ENCODE measurements around the gene C16orf87. TPM values are rescaled to one million over a fixed set of nuclear protein-coding genes. Genes with fewer than 3 reads are reported as not detected.

The C16orf87 gene
- total RNA-seq, 2 experiments from 2014 or later, result 16.5 to 17.9 TPM

- H3K27ac Mint-ChIP-seq, result peak overlapping the region; percentile 94
- no peak for DNase-seq
- peaks cover 16% of the 10 kb centered on the region for H3K36me3 Mint-ChIP-seq
- H3K27me3 Mint-ChIP-seq, result no peaks in the 10 kb centered on the region
- H3K9me3 Mint-ChIP-seq, result peaks cover 4% of the 10 kb centered on the region
- peak overlapping the region; percentile 92 for H3K4me3 Mint-ChIP-seq
- peaks cover 31% of the 10 kb centered on the region for H3K4me1 Mint-ChIP-seq
These were observed 2.0 kb downstream of the C16orf87 start for GRCh38 chr16:46828943-46829342.

GRCh38 chr16:46828292-46828691 is 2.7 kb downstream of the C16orf87 start:
- H3K9me3 Mint-ChIP-seq, result peaks cover 4% of the 10 kb centered on the region
- no peak for DNase-seq
- no peak overlapping the region for H3K4me3 Mint-ChIP-seq
- H3K27me3 Mint-ChIP-seq, result no peaks in the 10 kb centered on the region
- H3K36me3 Mint-ChIP-seq, result peaks cover 20% of the 10 kb centered on the region
- peaks cover 31% of the 10 kb centered on the region for H3K4me1 Mint-ChIP-seq
- H3K27ac Mint-ChIP-seq, result no peak overlapping the region

- H3K36me3 Mint-ChIP-seq, result peaks cover 20% of the 10 kb centered on the region
- H3K4me1 Mint-ChIP-seq, result peaks cover 31% of the 10 kb centered on the region
- H3K9me3 Mint-ChIP-seq, result peaks cover 4% of the 10 kb centered on the region
- DNase-seq, result no peak
- no peak overlapping the region for H3K4me3 Mint-ChIP-seq
- no peaks in the 10 kb centered on the region for H3K27me3 Mint-ChIP-seq
- peak overlapping the region; percentile 4 for H3K27ac Mint-ChIP-seq
These were observed 4.3 kb downstream of the C16orf87 start for GRCh38 chr16:46826631-46827030.

- DNase-seq, result no peak
- Mint-ChIP-seq H3K36me3 (peaks cover 11% of the 10 kb centered on the region), H3K9me3 (no peaks in the 10 kb centered on the region), H3K27me3 (no peaks in the 10 kb centered on the region), H3K4me1 (peaks cover 18% of the 10 kb centered on the region), H3K27ac (no peak overlapping the region), H3K4me3 (no peak overlapping the region)
These were observed 8.7 kb downstream of the C16orf87 start for GRCh38 chr16:46822270-46822669.

- H3K4me1 Mint-ChIP-seq, result peaks cover 22% of the 10 kb centered on the region
- no peak overlapping the region for H3K27ac Mint-ChIP-seq
- peaks cover 12% of the 10 kb centered on the region for H3K9me3 Mint-ChIP-seq
- H3K4me3 Mint-ChIP-seq, result no peak overlapping the region
- no peaks in the 10 kb centered on the region for H3K27me3 Mint-ChIP-seq
- peaks cover 41% of the 10 kb centered on the region for H3K36me3 Mint-ChIP-seq
- DNase-seq, result no peak
These were observed 13.0 kb downstream of the C16orf87 start for GRCh38 chr16:46817961-46818360.

- H3K27ac Mint-ChIP-seq, result no peak overlapping the region
These were observed 16.2 kb downstream of the C16orf87 start for GRCh38 chr16:46814790-46815189.

GRCh38 chr16:46813611-46814010 is 17.4 kb downstream of the C16orf87 start:
- Mint-ChIP-seq H3K36me3 (peaks cover 41% of the 10 kb centered on the region), H3K27me3 (no peaks in the 10 kb centered on the region), H3K4me3 (no peak overlapping the region), H3K27ac (no peak overlapping the region), H3K9me3 (peaks cover 12% of the 10 kb centered on the region), H3K4me1 (peaks cover 27% of the 10 kb centered on the region)
- no peak for DNase-seq

More at GRCh38 chr16:46814790-46815189, 16.2 kb downstream of the C16orf87 start:
- Mint-ChIP-seq H3K27me3 (no peaks in the 10 kb centered on the region), H3K9me3 (peaks cover 12% of the 10 kb centered on the region), H3K4me1 (peaks cover 27% of the 10 kb centered on the region), H3K4me3 (no peak overlapping the region), H3K36me3 (peaks cover 45% of the 10 kb centered on the region)
- DNase-seq, result no peak

- H3K27ac Mint-ChIP-seq, result no peak overlapping the region
- H3K36me3 Mint-ChIP-seq, result peaks cover 42% of the 10 kb centered on the region
- H3K4me3 Mint-ChIP-seq, result no peak overlapping the region
- H3K9me3 Mint-ChIP-seq, result peaks cover 12% of the 10 kb centered on the region
- no peak for DNase-seq
- H3K4me1 Mint-ChIP-seq, result peaks cover 26% of the 10 kb centered on the region
- H3K27me3 Mint-ChIP-seq, result no peaks in the 10 kb centered on the region
These were observed 18.0 kb downstream of the C16orf87 start for GRCh38 chr16:46812781-46813540.

- Mint-ChIP-seq H3K27me3 (no peaks in the 10 kb centered on the region), H3K4me1 (peaks cover 22% of the 10 kb centered on the region), H3K27ac (no peak overlapping the region), H3K4me3 (no peak overlapping the region), H3K9me3 (peaks cover 12% of the 10 kb centered on the region), H3K36me3 (peaks cover 40% of the 10 kb centered on the region)
- no peak for DNase-seq
These were observed 19.3 kb downstream of the C16orf87 start for GRCh38 chr16:46811682-46812081.

- no peak overlapping the region for H3K27ac Mint-ChIP-seq
- no peaks in the 10 kb centered on the region for H3K27me3 Mint-ChIP-seq
- H3K4me1 Mint-ChIP-seq, result peaks cover 15% of the 10 kb centered on the region
- H3K4me3 Mint-ChIP-seq, result no peak overlapping the region
- peaks cover 30% of the 10 kb centered on the region for H3K36me3 Mint-ChIP-seq
- H3K9me3 Mint-ChIP-seq, result peaks cover 6% of the 10 kb centered on the region
- DNase-seq, result no peak
These were observed 22.0 kb downstream of the C16orf87 start for GRCh38 chr16:46808997-46809396.

- Mint-ChIP-seq H3K36me3 (peaks cover 24% of the 10 kb centered on the region), H3K27me3 (no peaks in the 10 kb centered on the region), H3K27ac (no peak overlapping the region), H3K9me3 (no peaks in the 10 kb centered on the region), H3K4me3 (no peak overlapping the region), H3K4me1 (peaks cover 3% of the 10 kb centered on the region)
- no peak for DNase-seq
These were observed 23.6 kb downstream of the C16orf87 start for GRCh38 chr16:46807336-46807735.

- Mint-ChIP-seq H3K4me1 (peaks cover 4% of the 10 kb centered on the region), H3K27me3 (no peaks in the 10 kb centered on the region), H3K9me3 (no peaks in the 10 kb centered on the region), H3K4me3 (no peak overlapping the region), H3K27ac (no peak overlapping the region), H3K36me3 (peaks cover 30% of the 10 kb centered on the region)
- no peak for DNase-seq
These were observed 27.6 kb downstream of the C16orf87 start for GRCh38 chr16:46803373-46803772.

- Mint-ChIP-seq H3K4me3 (no peak overlapping the region), H3K27ac (no peak overlapping the region), H3K9me3 (peaks cover 6% of the 10 kb centered on the region), H3K27me3 (no peaks in the 10 kb centered on the region), H3K4me1 (peaks cover 4% of the 10 kb centered on the region), H3K36me3 (peaks cover 38% of the 10 kb centered on the region)
- no peak for DNase-seq
These were observed 29.4 kb downstream of the C16orf87 start for GRCh38 chr16:46801428-46802049.

GRCh38 chr16:46800494-46800893 is 30.5 kb downstream of the C16orf87 start:
- Mint-ChIP-seq H3K27ac (no peak overlapping the region), H3K36me3 (peaks cover 41% of the 10 kb centered on the region), H3K9me3 (peaks cover 11% of the 10 kb centered on the region), H3K27me3 (no peaks in the 10 kb centered on the region), H3K4me3 (no peak overlapping the region), H3K4me1 (peaks cover 4% of the 10 kb centered on the region)
- no peak for DNase-seq

GRCh38 chr16:46797501-46797900 is 33.5 kb downstream of the C16orf87 start:
- peaks cover 23% of the 10 kb centered on the region for H3K9me3 Mint-ChIP-seq
- peaks cover 2% of the 10 kb centered on the region for H3K4me1 Mint-ChIP-seq
- no peak overlapping the region for H3K27ac Mint-ChIP-seq
- DNase-seq, result no peak
- no peaks in the 10 kb centered on the region for H3K27me3 Mint-ChIP-seq
- H3K36me3 Mint-ChIP-seq, result peaks cover 42% of the 10 kb centered on the region
- no peak overlapping the region for H3K4me3 Mint-ChIP-seq

Measured in activated naive CD8-positive, alpha-beta T cell treated with anti-CD3 and anti-CD28 coated beads for 36 hours (primary cell).